Stomach smooth muscle (tissue), 2 donors: ENCODE measurements around the gene TUBA3C.
"Not testable (repeated sequence)": the region's sequence is repeated elsewhere in the genome, so short reads cannot be mapped to it uniquely, and the experiment has no call there.

Experiments used
- H3K27ac ChIP-seq: one replicate; pipeline ENCODE4 v1.7.0; 2013; ENCODE audit warnings: mild to moderate bottlenecking, low read length, inconsistent platforms
- H3K27me3 ChIP-seq, 2 donors: one replicate each; pipeline ENCODE4 v1.7.0; 2013; ENCODE audit warnings: low read length in 2 of 2; ENCODE audit not compliant: insufficient read depth in 2 of 2, control insufficient read depth in 1 of 2
- H3K36me3 ChIP-seq, 2 donors: one replicate each; pipeline ENCODE4 v1.7.0; 2013; ENCODE audit warnings: low read length in 2 of 2; ENCODE audit not compliant: control insufficient read depth in 2 of 2, insufficient read depth in 2 of 2
- H3K4me1 ChIP-seq: one replicate; pipeline ENCODE4 v1.7.0; 2013; ENCODE audit warnings: low read length; ENCODE audit not compliant: control insufficient read depth, insufficient read depth
- H3K4me3 ChIP-seq, 2 donors: one replicate each; pipeline ENCODE4 v1.7.0; 2013; ENCODE audit warnings: low read length in 2 of 2
- H3K9ac ChIP-seq, 2 donors: one replicate each; pipeline ENCODE4 v1.7.0; 2013; ENCODE audit warnings: low read length in 2 of 2, mild to moderate bottlenecking in 1 of 2
- H3K9me3 ChIP-seq, 2 donors: one replicate each; pipeline ENCODE4 v1.7.0; 2013; ENCODE audit warnings: low read length in 2 of 2; ENCODE audit not compliant: control insufficient read depth in 2 of 2
- donor health status: healthy.
- donor health status: Pancreatic carcinoma.

The TUBA3C gene

DNA sequence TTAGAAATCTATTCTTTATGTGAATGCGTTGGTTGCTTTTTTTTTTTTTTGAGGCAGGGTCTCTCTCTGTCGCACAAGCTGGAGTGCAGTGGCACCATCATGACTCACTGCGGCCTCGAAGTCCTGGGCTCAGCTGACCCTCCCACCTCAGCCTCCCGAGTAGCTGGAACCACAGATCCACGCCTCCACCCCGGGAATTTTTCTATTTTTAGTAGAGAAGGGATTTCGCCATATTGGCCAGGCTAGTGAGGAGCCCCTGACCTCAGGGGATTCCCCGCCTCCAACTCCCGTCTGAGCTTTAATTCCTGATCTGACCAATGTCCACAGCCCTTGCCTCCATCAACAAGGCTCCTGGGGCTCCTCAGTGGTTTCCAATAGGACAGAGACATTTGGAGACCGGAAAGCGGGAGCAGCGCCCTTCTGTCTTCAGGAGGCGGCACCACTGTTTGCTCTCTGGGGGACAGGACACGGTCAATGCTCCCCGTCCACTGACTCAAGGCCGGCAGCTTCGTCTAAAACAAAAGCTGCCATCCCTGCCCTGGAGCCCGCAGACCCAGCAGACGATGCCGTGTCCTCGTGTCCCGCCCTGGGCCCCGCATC is 503 bp downstream of the TUBA3C start:
- H3K27ac ChIP-seq, result no peak overlapping the region
- no peaks in the 10 kb centered on the region for H3K9me3 ChIP-seq

DNA sequence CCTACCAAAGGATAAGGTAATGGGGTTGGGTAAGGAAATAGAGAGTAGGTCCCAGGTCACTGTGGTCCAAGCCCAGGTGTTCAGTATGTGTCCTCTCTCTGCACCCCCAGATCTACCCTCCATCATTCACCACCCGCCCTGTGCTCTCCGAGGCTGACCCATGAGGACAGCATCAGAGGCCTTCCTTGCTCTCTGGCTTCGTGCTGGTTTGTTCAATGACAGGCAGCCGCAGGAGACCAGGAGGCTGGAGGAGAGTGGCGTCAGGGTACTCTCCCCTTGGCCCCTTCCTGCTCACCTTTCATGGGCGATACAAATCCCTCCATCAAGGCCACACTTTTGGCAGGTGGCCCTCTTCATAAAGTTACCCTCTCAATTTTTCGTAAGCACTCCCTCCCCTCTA is 1.7 kb downstream of the TUBA3C start:
- Histone ChIP-seq H3K4me1 (no peaks in the 10 kb centered on the region), H3K4me3 (no peak overlapping the region), H3K36me3 (no peaks in the 10 kb centered on the region), H3K27ac (no peak overlapping the region), H3K27me3 (no peaks in the 10 kb centered on the region), H3K9me3 (no peaks in the 10 kb centered on the region), H3K9ac (no peak overlapping the region)

More for the DNA sequence above, 503 bp downstream of the TUBA3C start:
- H3K4me1 ChIP-seq, result no peaks in the 10 kb centered on the region
- no peak overlapping the region for H3K4me3 ChIP-seq
- no peaks in the 10 kb centered on the region for H3K36me3 ChIP-seq
- no peaks in the 10 kb centered on the region for H3K27me3 ChIP-seq
- H3K9ac ChIP-seq, result no peak overlapping the region

DNA sequence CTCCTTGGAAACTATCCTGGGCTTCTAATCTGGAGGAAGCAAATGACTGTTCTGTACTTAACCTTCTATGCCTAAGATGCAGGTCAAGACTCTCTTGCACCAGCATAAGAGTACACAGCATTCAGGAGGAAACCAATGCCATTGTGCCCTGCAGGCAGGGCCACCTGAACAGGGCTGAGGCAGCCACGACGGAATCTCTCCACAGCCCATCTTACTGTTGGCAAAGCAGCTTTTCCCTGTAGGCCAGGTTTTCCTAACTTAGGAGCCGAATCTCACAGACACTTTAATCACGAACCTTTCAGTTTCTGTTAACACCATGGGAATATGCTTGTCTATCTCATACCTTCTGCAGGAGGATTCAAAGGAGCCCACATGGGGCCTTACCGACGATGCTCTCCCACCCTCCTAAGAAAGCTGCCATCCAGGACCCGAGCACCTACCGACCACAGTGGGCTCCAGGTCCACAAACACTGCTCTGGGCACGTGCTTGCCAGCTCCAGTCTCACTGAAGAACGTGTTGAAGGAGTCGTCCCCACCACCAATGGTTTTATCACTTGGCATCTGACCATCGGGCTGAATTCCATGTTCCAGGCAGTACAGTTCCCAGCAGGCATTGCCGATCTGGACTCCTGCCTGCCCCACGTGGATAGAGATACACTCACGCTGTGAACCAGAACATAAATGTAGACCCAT is 2.6 kb downstream of the TUBA3C start:
- Histone ChIP-seq H3K4me1 (no peaks in the 10 kb centered on the region), H3K9me3 (no peaks in the 10 kb centered on the region), H3K9ac (no peak overlapping the region), H3K4me3 (no peak overlapping the region), H3K27me3 (no peaks in the 10 kb centered on the region), H3K36me3 (no peaks in the 10 kb centered on the region), H3K27ac (no peak overlapping the region)

DNA sequence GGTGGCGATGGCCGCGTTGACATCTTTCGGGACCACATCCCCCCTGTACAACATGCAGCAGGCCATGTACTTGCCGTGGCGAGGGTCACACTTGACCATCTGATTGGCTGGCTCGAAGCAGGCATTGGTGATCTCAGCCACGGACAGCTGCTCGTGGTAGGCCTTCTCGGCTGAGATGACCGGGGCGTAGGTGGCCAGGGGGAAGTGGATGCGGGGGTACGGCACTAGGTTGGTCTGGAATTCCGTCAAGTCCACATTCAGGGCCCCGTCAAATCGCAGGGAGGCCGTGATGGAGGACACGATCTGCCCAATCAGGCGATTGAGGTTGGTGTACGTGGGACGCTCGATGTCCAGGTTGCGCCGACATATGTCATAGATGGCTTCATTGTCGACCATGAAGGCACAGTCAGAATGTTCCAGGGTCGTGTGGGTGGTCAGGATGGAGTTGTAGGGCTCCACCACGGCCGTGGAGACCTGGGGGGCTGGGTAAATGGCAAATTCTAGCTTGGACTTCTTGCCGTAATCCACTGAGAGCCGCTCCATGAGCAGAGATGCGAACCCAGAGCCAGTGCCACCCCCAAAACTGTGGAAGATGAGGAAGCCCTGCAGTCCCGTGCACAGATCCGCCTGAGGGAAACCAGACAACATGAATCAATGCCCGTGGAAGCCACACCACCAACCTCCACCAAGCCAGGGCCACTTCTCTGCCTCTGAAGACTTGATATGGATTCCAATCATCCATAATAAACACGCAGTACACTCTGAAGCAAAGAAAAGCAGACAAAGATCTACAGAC is 4.4 kb downstream of the TUBA3C start:
- H3K4me1 ChIP-seq, H3K36me3 ChIP-seq, H3K9ac ChIP-seq, H3K27ac ChIP-seq, H3K4me3 ChIP-seq, H3K27me3 ChIP-seq, H3K9me3 ChIP-seq: not testable (repeated sequence)

DNA sequence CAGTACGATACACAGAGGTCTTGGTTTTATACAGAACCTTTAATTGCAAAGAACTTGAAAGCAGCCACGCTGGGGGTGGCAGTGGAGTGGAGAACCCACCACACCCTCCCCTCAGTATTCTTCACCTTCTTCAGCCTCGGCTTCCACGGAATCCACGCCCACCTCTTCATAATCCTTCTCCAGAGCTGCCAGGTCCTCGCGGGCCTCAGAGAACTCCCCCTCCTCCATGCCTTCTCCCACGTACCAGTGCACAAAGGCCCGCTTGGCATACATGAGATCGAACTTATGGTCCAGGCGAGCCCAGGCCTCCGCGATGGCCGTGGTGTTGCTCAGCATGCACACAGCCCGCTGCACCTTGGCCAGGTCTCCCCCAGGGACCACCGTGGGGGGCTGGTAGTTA is 7.9 kb downstream of the TUBA3C start:
- Histone ChIP-seq H3K9me3 (no peaks in the 10 kb centered on the region), H3K9ac (no peak overlapping the region), H3K4me1 (no peaks in the 10 kb centered on the region), H3K27me3 (no peaks in the 10 kb centered on the region), H3K27ac (no peak overlapping the region), H3K36me3 (no peaks in the 10 kb centered on the region), H3K4me3 (no peak overlapping the region)

DNA sequence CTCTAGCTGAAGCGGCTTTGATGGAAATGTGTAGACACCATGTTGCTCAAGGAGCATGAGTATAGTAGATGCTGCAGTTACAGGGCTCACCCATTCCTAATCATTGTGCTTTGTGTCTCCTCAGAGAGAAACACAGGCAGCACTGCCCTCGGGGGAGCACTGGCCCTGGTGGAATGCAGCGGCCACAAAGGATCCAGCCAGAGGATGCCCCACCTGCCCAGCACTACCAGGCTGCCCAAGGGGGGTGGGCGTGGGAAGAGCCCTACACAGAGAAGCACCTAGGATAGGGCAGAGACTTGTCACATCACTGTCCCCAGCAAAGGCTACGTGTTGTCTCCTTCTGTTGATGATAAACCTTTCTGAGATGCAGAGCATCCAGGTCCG is 9.0 kb downstream of the TUBA3C start:
- no peaks in the 10 kb centered on the region for H3K27me3 ChIP-seq
- H3K9ac ChIP-seq, result no peak overlapping the region
- no peaks in the 10 kb centered on the region for H3K36me3 ChIP-seq
- H3K4me1 ChIP-seq, result no peaks in the 10 kb centered on the region
- no peak overlapping the region for H3K27ac ChIP-seq
- no peaks in the 10 kb centered on the region for H3K9me3 ChIP-seq
- H3K4me3 ChIP-seq, result no peak overlapping the region

DNA sequence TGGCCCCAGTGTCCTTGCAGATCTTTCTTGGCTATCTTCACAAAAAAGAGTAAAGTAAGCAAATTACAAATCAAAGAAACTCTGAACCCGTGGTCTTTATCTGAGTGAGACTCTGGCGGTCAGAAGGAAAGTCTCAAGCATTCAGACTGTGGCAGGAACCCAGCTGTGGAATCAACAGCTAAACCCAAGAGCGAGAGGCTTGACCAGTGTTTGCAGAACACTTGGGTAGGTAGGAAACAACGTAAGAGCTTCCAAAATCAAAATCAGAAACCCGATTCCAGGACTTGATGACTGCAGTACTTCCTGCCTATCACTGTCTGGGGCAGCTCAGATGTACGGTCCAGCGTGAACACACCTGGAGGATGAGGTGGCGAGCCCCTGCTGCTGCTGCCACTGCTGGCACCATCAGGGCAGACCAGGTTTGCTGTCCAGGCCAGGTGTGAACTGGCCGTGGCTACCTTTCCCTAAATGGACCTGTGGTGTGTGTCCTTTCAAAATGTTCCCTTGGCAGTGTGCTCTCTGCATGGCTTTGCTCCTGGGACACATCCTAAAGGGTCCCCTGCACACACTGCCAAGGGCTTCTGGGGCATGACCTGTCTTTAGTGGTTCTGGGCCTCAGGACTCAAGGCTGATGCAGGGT is 9.5 kb downstream of the TUBA3C start:
- H3K27ac ChIP-seq, result no peak overlapping the region
- no peaks in the 10 kb centered on the region for H3K27me3 ChIP-seq
- no peak overlapping the region for H3K4me3 ChIP-seq
- no peaks in the 10 kb centered on the region for H3K36me3 ChIP-seq
- H3K4me1 ChIP-seq, result no peaks in the 10 kb centered on the region
- no peak overlapping the region for H3K9ac ChIP-seq
- no peaks in the 10 kb centered on the region for H3K9me3 ChIP-seq

DNA sequence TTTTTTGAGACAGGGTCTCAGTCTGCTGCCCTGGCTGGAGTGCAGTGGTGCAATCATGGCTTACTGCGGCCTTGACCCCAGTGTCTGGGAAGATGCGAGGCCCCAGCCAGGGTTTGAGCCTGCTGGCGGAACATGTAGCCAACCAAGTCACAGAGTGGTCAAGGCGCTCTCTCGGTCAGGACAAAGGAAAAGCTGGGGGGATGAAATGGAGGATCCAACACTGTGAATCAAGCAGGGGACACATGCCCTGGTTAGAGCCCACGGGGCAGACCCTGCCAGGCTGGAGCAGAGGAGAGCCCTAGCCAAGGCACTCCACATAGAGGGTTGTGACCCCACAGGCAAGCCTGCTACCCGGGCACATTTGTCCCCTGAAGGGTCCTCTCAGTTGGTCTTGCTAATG is 10.1 kb downstream of the TUBA3C start:
- H3K27ac ChIP-seq, result no peak overlapping the region
- no peak overlapping the region for H3K4me3 ChIP-seq
- no peaks in the 10 kb centered on the region for H3K4me1 ChIP-seq
- H3K36me3 ChIP-seq, result no peaks in the 10 kb centered on the region
- no peaks in the 10 kb centered on the region for H3K27me3 ChIP-seq
- H3K9ac ChIP-seq, result no peak overlapping the region
- no peaks in the 10 kb centered on the region for H3K9me3 ChIP-seq

DNA sequence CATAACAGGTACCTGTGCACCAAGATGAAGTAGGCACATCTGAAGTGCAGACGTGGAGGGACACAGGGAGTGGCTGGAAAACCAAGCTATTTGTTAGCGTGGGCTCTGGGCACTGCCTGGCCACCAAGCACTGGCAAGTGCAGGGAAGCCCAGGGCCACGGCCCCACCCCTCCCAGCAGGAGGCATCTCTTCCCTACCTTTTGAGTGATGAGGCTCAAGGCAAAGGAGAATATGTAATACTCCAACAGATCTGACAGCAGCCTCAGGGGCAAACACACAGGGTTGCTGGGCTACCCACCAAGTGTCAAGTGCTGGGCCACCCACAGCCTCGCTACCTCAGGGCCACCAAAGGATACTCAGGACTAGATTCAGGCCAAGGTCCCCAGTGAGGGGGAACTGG is 11.6 kb downstream of the TUBA3C start:
- H3K36me3 ChIP-seq, result no peaks in the 10 kb centered on the region
- H3K9me3 ChIP-seq, result no peaks in the 10 kb centered on the region
- H3K27ac ChIP-seq, result no peak overlapping the region
- no peaks in the 10 kb centered on the region for H3K27me3 ChIP-seq
- no peaks in the 10 kb centered on the region for H3K4me1 ChIP-seq
- H3K9ac ChIP-seq, result no peak overlapping the region
- no peak overlapping the region for H3K4me3 ChIP-seq

DNA sequence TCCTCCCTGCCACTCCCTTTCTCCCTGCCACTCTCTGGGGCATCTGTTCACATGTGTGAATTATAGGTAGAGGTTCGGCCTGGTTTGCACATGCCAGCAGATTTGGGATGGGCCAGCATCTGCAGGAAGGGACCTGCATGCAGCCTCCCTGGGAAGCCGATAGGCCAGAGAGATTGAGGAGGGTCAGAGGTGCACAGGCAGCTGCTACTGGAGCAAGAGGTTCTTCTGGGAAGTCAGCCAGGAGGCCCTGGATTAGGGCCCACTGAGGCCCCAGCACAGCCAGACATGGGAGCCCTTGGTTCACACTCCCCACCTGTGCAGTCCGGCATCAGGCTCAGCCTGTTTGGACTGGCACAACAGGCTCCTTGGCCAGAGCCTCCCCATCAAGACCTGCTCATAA is 12.1 kb downstream of the TUBA3C start:
- no peaks in the 10 kb centered on the region for H3K4me1 ChIP-seq
- no peaks in the 10 kb centered on the region for H3K36me3 ChIP-seq
- H3K9me3 ChIP-seq, result no peaks in the 10 kb centered on the region
- H3K27me3 ChIP-seq, result no peaks in the 10 kb centered on the region
- H3K9ac ChIP-seq, result no peak overlapping the region
- H3K27ac ChIP-seq, result no peak overlapping the region
- no peak overlapping the region for H3K4me3 ChIP-seq
